Measurements from ENCODE around the gene GPR137. TPM values are rescaled to one million over a fixed set of nuclear protein-coding genes. Genes with fewer than 3 reads are reported as not detected.

The GPR137 gene
- total and polyA plus RNA-seq, 10 of the 15 experiments (the other 5 are each of a cell fraction or from before 2014, with no cell fraction given), result 0.37 to 29.2 (median 13.8) TPM

DNA sequence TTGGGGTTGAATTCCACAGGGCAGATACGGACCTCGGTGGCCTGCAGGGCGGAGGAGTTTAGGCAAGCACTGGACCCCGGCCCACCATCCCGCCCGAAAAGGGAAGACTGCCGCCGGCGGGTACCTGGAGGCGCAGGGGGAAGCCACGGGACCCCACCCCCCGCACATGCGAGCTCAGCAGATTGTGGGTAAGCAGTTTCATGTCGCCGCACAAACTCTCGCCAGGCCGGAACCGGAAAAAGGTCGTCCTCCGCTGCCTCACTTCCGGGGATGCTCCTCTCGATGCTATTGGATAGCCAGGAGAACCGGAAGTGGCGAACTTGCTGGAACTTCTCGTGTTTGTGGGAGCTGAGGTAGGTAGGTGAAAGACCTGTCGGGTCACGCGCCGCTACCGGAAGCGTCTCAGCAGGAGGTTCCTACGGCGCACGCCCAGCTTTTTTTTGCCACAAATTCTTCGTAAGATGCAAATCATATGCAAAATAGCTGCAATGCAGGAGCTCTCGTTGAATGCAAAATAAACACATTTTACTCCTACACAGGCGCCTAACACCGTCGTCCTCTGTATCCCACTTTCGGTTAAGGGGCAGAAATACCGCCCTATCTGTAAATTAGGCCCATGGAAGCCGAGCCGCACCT, 31.8 kb downstream of the GPR137 start, which contains the start of gene TRMT112 (continued):
- TF ChIP-seq, protein P1, sequence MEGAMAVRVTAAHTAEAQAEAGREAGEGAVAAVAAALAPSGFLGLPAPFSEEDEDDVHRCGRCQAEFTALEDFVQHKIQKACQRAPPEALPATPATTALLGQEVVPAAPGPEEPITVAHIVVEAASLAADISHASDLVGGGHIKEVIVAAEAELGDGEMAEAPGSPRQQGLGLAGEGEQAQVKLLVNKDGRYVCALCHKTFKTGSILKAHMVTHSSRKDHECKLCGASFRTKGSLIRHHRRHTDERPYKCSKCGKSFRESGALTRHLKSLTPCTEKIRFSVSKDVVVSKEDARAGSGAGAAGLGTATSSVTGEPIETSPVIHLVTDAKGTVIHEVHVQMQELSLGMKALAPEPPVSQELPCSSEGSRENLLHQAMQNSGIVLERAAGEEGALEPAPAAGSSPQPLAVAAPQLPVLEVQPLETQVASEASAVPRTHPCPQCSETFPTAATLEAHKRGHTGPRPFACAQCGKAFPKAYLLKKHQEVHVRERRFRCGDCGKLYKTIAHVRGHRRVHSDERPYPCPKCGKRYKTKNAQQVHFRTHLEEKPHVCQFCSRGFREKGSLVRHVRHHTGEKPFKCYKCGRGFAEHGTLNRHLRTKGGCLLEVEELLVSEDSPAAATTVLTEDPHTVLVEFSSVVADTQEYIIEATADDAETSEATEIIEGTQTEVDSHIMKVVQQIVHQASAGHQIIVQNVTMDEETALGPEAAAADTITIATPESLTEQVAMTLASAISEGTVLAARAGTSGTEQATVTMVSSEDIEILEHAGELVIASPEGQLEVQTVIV (IDR thresholded peaks at IDR 0.05; ENCODE audit: borderline replicate concordance, partially characterized antibody), result peak; percentile 78
- peak; percentile 78 for TF ChIP-seq RUNX3 (IDR thresholded peaks at IDR 0.05; ENCODE audit: low read length)
- TF ChIP-seq, protein P2, sequence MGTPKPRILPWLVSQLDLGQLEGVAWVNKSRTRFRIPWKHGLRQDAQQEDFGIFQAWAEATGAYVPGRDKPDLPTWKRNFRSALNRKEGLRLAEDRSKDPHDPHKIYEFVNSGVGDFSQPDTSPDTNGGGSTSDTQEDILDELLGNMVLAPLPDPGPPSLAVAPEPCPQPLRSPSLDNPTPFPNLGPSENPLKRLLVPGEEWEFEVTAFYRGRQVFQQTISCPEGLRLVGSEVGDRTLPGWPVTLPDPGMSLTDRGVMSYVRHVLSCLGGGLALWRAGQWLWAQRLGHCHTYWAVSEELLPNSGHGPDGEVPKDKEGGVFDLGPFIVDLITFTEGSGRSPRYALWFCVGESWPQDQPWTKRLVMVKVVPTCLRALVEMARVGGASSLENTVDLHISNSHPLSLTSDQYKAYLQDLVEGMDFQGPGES (IDR thresholded peaks at IDR 0.05), result no peak
- 0 out of 2 replicates have a peak, but pooled peaks have one; percentile 42 for TF ChIP-seq PAX5 (IDR thresholded peaks at IDR 0.05; ENCODE audit: borderline replicate concordance, low read depth, low read length)
- no peak for TF ChIP-seq ZZZ3 (IDR thresholded peaks at IDR 0.05; ENCODE audit: control insufficient read depth, insufficient read length, low read depth)
- peak; percentile 46 for TF ChIP-seq MYC (IDR thresholded peaks at IDR 0.05; ENCODE audit: insufficient read depth, insufficient read length, insufficient replicate concordance, low read length, severe bottlenecking)
- TF ChIP-seq, protein P3, sequence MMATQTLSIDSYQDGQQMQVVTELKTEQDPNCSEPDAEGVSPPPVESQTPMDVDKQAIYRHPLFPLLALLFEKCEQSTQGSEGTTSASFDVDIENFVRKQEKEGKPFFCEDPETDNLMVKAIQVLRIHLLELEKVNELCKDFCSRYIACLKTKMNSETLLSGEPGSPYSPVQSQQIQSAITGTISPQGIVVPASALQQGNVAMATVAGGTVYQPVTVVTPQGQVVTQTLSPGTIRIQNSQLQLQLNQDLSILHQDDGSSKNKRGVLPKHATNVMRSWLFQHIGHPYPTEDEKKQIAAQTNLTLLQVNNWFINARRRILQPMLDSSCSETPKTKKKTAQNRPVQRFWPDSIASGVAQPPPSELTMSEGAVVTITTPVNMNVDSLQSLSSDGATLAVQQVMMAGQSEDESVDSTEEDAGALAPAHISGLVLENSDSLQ (IDR thresholded peaks at IDR 0.05), result peak; percentile 69; the same call in 1 of the 2 replicates
- peak in 1 of 2 experiments; percentile 12; a peak in 2 of 4 replicates for TF ChIP-seq IKZF2 (IDR thresholded peaks at IDR 0.05)
- TF ChIP-seq SRF (IDR thresholded peaks at IDR 0.05; ENCODE audit: low read depth in 2 of 2, low read length in 2 of 2), result no peak
- no peak for TF ChIP-seq ZSCAN29 (IDR thresholded peaks at IDR 0.05)
- TF ChIP-seq POLR2AphosphoS5 (IDR thresholded peaks at IDR 0.05; ENCODE audit: low read length), result peak; percentile 97
- TF ChIP-seq ZNF274 (IDR thresholded peaks at IDR 0.05; ENCODE audit: insufficient read depth, insufficient read length), result no peak
- no peak for TF ChIP-seq ZNF622 (IDR thresholded peaks at IDR 0.05)
- no peak for TF ChIP-seq NRF1 (conservative IDR thresholded peaks at IDR 0.05; ENCODE audit: low read depth, low read length)
- TF ChIP-seq CBX5 (IDR thresholded peaks at IDR 0.05; ENCODE audit: low read depth), result no peak
- TF ChIP-seq, protein P4, sequence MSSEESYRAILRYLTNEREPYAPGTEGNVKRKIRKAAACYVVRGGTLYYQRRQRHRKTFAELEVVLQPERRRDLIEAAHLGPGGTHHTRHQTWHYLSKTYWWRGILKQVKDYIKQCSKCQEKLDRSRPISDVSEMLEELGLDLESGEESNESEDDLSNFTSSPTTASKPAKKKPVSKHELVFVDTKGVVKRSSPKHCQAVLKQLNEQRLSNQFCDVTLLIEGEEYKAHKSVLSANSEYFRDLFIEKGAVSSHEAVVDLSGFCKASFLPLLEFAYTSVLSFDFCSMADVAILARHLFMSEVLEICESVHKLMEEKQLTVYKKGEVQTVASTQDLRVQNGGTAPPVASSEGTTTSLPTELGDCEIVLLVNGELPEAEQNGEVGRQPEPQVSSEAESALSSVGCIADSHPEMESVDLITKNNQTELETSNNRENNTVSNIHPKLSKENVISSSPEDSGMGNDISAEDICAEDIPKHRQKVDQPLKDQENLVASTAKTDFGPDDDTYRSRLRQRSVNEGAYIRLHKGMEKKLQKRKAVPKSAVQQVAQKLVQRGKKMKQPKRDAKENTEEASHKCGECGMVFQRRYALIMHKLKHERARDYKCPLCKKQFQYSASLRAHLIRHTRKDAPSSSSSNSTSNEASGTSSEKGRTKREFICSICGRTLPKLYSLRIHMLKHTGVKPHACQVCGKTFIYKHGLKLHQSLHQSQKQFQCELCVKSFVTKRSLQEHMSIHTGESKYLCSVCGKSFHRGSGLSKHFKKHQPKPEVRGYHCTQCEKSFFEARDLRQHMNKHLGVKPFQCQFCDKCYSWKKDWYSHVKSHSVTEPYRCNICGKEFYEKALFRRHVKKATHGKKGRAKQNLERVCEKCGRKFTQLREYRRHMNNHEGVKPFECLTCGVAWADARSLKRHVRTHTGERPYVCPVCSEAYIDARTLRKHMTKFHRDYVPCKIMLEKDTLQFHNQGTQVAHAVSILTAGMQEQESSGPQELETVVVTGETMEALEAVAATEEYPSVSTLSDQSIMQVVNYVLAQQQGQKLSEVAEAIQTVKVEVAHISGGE (CRISPR knock-in tag; IDR thresholded peaks at IDR 0.05), result no peak
- TF ChIP-seq RAD21 (IDR thresholded peaks at IDR 0.05; ENCODE audit: insufficient read depth, low read depth, low read length), result no peak
- no peak for TF ChIP-seq PAX8 (IDR thresholded peaks at IDR 0.05)
- TF ChIP-seq GABPA (IDR thresholded peaks at IDR 0.05; ENCODE audit: low read depth), result peak; percentile 98
- TF ChIP-seq ZNF24 (IDR thresholded peaks at IDR 0.05), result no peak
- TF ChIP-seq, protein P5, sequence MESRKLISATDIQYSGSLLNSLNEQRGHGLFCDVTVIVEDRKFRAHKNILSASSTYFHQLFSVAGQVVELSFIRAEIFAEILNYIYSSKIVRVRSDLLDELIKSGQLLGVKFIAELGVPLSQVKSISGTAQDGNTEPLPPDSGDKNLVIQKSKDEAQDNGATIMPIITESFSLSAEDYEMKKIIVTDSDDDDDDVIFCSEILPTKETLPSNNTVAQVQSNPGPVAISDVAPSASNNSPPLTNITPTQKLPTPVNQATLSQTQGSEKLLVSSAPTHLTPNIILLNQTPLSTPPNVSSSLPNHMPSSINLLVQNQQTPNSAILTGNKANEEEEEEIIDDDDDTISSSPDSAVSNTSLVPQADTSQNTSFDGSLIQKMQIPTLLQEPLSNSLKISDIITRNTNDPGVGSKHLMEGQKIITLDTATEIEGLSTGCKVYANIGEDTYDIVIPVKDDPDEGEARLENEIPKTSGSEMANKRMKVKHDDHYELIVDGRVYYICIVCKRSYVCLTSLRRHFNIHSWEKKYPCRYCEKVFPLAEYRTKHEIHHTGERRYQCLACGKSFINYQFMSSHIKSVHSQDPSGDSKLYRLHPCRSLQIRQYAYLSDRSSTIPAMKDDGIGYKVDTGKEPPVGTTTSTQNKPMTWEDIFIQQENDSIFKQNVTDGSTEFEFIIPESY (IDR thresholded peaks at IDR 0.05), result no peak
